ENCODE measurements around the gene SOHLH2.

The SOHLH2 gene

GRCh38 chr13:36154567-36155291, 59.6 kb downstream of the SOHLH2 start:
- intact Hi-C loops (cut with DNase I; ENCODE audit: low total_unique reads): no loop called here
- Histone ChIP-seq H3K4me3 (peak overlapping the region; percentile 27 to 49), H3K4me1 (peaks cover 0 to 6% (median 3%) of the 10 kb centered on the region in 4 donors), H3K27ac (no peak overlapping the region), H3K9me3 (no peaks in the 10 kb centered on the region), H3K27me3 (no peaks in the 10 kb centered on the region), H3K36me3 (no peaks in the 10 kb centered on the region)
- no peak for DNase-seq
- TF ChIP-seq, protein P1, sequence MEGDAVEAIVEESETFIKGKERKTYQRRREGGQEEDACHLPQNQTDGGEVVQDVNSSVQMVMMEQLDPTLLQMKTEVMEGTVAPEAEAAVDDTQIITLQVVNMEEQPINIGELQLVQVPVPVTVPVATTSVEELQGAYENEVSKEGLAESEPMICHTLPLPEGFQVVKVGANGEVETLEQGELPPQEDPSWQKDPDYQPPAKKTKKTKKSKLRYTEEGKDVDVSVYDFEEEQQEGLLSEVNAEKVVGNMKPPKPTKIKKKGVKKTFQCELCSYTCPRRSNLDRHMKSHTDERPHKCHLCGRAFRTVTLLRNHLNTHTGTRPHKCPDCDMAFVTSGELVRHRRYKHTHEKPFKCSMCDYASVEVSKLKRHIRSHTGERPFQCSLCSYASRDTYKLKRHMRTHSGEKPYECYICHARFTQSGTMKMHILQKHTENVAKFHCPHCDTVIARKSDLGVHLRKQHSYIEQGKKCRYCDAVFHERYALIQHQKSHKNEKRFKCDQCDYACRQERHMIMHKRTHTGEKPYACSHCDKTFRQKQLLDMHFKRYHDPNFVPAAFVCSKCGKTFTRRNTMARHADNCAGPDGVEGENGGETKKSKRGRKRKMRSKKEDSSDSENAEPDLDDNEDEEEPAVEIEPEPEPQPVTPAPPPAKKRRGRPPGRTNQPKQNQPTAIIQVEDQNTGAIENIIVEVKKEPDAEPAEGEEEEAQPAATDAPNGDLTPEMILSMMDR (IDR thresholded peaks at IDR 0.05): no peak

GRCh38 chr13:36151591-36151990, 62.8 kb downstream of the SOHLH2 start:
- Histone ChIP-seq H3K36me3 (no peaks in the 10 kb centered on the region), H3K27me3 (no peaks in the 10 kb centered on the region), H3K27ac (no peak overlapping the region), H3K4me3 (no peak overlapping the region), H3K9me3 (no peaks in the 10 kb centered on the region), H3K4me1 (peaks cover 0 to 6% (median 3%) of the 10 kb centered on the region in 4 donors)
- TF ChIP-seq, protein P1 (IDR thresholded peaks at IDR 0.05): no peak
- intact Hi-C loops (cut with DNase I; ENCODE audit: low total_unique reads): no loop called here
- DNase-seq: no peak

DNA sequence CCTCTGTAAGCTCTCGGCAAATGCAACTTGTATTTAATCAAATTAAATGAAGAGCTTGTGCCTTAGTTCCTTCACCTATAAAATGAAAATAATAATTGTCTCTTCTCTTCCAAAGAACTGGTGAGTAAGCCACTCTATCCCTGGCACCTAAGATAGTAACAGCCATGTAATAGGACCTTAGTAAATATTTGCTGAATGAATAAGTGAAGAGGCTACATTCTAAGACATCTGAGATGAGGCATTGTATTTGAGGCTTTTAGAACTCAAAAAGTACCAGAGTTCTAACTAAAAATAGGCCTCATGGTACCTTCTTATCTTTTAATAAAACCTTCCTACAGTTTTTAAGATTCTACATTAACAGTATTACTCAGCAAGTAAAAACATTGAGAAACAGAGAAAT, 65.9 kb downstream of the SOHLH2 start:
- H3K27ac ChIP-seq: no peak overlapping the region
- H3K9me3 ChIP-seq: no peaks in the 10 kb centered on the region
- no peaks in the 10 kb centered on the region for H3K4me1 ChIP-seq
- TF ChIP-seq, protein P1 (IDR thresholded peaks at IDR 0.05): no peak
- no peak overlapping the region for H3K4me3 ChIP-seq
- intact Hi-C loops (cut with DNase I; ENCODE audit: low total_unique reads): no loop called here
- no peak for DNase-seq
- no peaks in the 10 kb centered on the region for H3K36me3 ChIP-seq
- no peaks in the 10 kb centered on the region for H3K27me3 ChIP-seq

GRCh38 chr13:36147330-36147729, 67.0 kb downstream of the SOHLH2 start:
- Histone ChIP-seq H3K4me3 (no peak overlapping the region), H3K4me1 (no peaks in the 10 kb centered on the region), H3K27ac (no peak overlapping the region), H3K36me3 (no peaks in the 10 kb centered on the region), H3K27me3 (no peaks in the 10 kb centered on the region), H3K9me3 (no peaks in the 10 kb centered on the region)
- intact Hi-C loops (cut with DNase I; ENCODE audit: low total_unique reads): no loop called here
- TF ChIP-seq, protein P1 (IDR thresholded peaks at IDR 0.05): no peak
- DNase-seq: no peak

DNA sequence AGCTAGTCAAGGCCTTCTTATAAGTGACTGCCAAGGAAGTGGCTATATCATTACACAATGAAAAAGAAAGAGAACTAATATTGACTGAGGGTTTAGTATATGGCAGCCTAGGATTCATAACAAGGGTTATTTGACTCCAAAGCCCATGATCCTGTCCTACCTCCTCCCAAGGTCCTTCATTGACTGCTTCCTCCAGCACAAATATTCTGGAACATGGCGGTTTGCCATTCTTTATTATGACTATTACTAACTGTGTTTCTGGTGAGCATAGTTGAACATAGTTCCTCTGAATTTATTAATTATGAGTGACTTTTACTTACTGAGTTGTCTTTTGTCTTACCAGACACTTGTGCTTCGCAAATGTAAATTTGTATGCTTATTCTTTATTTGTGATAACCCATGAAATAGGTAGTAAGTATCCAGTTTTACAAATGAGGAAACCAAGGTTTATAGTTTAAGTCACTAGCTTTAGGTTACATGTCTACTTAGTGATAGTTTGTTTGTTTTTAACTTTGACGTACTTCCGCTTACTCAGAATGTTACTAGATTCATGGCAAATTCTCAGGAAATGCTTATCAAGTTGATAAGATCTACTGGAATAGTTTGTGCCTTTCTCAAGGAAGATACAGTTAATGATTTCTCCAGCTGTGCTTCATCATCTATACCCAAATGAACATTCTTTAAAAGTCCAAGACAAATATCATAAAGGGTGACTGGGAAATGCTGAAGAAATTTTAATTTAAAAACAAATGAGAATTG, 67.7 kb downstream of the SOHLH2 start:
- intact Hi-C loops (cut with DNase I; ENCODE audit: low total_unique reads): no loop called here
- Histone ChIP-seq H3K36me3 (no peaks in the 10 kb centered on the region), H3K4me1 (no peaks in the 10 kb centered on the region), H3K27ac (no peak overlapping the region), H3K4me3 (no peak overlapping the region), H3K9me3 (no peaks in the 10 kb centered on the region), H3K27me3 (no peaks in the 10 kb centered on the region)
- DNase-seq: no peak
- TF ChIP-seq, protein P1 (IDR thresholded peaks at IDR 0.05): no peak
